NCI-H2196 (cell line): ENCODE measurements around the gene SYNDIG1.

ENCODE experiments used
- DNase-seq: peaks from one replicate; lab custom pipeline; 2025; ENCODE audit not compliant: unreplicated experiment; lab: John Stamatoyannopoulos, UW

The SYNDIG1 gene

DNA sequence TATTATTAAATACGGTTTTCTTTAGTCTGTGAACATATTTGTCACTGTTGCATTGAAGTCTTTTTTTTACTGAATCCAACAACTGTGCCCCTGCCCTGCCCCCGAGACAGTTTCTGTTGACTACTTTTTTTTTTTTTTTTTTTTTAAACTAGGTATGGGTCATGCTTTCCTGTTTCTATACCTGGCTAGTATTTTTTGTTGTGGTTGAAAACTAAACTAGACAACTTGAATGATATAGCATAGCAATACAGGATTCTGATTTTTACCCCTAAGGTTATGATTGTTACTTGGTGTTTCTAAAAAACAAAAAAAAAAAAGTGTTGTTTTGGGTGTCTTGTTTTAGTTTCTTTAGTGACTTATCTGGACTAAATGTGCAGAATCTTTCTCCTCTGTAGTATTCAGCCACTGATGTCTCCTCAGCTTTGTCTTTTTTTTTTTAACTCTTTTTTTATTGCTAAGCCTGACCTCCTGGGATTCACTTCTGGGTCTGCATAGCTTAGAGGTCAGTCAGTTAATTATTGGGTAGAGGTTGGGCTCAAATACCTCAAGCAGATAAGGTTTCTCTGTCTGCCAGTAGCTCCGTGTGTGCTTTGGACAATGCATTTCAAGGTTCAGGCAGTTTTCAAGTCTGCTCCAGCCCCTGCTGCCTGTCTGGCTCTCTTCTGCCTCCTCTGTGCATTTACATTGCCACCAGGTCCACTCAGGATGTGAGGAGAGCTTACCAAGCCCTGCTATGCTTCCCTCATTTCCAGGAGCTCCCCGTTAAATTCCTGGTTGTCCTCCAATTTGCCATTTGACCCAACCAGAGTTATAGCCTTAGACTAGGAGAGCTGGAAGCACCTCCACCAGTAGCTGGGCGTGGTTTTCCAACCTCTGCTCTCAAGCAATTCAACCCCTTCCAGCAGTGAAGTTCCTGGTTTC, 91.4 kb downstream of the SYNDIG1 start:
- DNase-seq: no peak

DNA sequence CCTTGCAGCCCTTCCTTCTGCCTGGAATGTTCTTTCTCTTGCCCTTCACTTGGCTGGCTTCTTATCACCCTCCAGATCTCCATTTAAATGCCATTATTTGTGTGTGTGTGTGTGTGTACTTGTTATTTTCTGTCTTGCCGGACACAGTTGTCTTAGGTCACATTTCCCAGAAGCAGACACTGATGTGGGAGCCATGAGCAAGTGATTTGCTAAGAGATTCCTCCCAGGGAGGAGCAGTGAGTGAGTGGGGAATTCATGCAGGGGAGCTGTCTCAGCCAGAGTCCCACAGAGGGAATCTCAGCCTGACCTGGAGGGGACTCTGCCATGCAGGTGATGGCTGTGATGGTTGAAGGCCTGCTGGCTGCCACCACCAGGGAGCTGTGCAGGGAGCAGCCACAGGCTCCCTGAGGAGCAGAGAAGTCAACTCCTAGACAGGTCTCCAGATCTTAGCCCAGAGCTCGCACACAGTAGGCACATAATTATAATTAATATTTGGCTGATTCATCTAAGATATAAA, 96.5 kb downstream of the SYNDIG1 start:
- no peak for DNase-seq

DNA sequence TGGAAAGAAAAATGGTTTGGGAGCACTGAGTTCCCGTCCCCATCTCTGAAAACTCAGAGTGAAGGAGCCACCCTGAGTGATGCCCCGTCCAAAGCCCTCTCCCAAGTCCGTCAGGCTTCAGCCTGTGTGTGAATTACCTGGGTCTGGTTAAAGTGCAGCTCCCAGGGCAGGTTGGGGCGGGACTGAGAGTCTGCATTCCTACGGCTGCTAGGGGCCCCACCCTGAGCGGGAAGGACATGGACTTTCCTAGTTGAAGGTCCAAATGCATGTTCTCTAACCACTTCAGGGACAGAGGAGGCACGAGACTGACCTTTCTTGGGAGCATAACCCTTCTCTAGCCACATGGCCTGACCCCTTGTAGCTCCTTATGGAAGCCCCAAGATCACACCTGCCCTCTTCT, 97.2 kb downstream of the SYNDIG1 start:
- no peak for DNase-seq

DNA sequence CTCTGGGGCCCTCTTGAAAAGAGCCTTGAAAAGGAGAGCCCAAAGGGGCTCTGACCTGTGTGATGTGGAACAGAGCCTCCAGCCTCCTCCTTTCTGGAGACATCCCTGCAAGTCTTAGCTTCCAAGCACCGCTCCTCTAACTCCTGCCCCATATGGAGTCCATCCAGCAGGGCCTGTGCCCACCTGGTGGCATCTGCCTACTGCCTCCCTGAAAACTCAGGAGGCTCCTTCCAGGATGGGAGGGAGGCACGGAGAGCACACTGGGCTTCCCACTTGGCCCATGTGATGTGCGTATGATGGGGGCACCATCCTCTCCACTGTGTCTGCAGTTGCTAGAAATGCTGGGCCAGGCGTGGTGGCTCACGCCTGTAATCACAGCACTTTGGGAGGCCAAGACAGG, 98.1 kb downstream of the SYNDIG1 start:
- no peak for DNase-seq

DNA sequence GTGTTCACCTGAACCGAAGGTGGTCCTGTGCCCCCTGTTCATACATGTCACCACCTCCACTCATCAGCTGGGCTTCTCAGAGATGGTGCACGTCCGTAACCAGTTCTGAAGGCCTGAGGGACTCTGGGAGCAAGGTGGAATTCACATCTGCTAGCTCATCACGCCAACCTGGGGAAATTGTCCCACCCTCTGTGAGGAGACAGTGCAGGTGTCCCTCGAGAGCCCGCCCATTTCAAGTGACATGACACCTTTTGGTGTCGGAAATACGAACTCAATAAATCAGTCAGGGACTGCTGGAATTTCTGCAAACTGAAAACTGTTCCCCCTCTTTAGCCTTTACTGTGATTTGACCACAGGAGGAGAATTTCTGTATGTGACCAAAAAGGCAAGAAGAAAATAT, 99.4 kb downstream of the SYNDIG1 start:
- no peak for DNase-seq

DNA sequence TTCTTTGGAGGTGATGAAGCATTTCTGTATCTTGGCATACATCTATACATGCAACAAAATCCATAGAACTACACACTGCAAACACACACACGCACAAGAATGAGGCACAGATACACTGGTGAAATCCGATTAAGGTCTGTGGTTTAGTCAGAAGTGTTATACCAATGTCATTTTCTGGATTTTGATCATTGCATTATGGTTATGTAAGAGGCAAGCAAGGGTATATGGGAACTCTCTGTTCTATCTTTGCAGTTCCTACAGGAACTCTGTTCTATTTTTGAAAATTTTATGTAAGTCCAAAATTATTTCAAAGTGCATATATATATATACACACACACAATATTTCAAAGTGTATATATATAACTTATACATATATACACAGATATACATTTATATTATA, 101.7 kb downstream of the SYNDIG1 start:
- no peak for DNase-seq

DNA sequence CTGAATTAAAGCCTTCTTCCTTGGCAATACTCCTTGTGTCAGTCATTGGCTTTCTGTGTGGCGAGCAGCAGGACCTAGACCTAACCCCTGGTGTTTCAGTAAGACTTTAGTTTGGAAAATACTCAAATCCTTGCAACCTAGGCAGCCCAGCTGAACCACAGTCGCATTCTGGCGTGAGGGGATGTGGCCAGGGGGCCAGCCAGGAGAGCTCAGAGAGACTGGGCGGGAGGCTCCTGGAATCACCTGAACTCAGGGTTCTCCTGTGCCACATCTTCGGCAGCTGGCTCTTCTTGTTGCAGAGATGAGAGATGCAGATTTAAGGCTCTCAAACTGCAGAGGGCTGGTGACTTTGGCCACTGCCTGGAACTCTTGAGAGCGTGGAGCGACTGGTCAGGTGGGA, 102.7 kb downstream of the SYNDIG1 start:
- no peak for DNase-seq

DNA sequence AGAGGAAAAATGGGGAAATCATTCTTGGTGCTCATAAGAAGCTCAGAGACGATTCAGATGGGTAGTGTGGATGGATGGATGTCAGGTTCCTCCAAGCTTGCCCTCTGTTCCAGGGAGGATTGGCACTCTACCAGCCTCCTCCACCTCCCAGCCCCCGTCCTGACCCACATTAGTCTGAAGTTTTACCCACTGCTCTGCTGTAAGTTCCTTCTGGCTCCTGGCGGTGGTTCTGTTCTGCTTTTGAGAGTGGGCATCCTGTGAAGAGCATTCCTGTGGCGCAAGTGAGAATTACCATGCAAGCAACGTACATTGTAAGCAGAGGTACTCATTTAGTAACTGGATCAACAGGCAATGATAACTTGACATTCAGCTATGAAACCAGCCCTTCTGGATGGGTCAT, 103.4 kb downstream of the SYNDIG1 start:
- no peak for DNase-seq

DNA sequence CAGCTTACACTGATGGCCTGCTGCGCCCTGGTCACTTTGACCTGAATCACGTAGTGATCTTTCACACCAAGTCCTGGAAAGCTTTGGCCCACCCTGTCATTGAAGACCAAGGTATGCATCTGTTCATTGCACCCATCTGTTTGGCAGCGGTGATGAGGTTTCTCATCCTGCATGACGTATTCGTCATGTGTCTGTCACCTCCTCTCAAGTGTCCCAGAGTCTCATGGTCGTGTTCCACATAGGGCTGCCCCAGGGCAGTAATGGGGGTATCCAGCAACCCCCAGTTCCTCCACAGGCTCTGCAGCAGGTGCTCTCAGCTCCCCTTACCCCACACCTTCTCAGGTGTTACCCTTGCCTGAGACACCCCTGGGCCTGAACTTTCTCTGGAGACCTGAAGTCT, 104.1 kb downstream of the SYNDIG1 start:
- DNase-seq: no peak

DNA sequence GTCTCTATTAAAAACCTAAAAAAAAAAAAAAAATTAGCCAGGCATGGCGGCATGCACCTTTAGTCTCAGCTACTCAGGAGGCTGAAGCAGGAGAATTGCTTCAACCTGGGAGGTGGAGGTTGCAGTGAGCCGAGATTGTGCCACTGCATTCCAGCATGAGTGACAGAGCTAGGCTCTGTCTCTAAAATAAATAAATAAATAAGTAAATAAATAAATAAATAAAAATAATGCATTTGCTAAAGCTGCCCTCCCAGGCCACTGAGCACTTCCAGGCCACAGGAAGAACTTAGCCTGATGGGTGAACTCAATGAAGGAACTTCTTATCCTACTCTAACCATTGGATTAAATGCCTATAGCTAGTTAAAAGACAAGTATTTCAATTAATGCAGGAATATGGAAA, 104.9 kb downstream of the SYNDIG1 start:
- no peak for DNase-seq

DNA sequence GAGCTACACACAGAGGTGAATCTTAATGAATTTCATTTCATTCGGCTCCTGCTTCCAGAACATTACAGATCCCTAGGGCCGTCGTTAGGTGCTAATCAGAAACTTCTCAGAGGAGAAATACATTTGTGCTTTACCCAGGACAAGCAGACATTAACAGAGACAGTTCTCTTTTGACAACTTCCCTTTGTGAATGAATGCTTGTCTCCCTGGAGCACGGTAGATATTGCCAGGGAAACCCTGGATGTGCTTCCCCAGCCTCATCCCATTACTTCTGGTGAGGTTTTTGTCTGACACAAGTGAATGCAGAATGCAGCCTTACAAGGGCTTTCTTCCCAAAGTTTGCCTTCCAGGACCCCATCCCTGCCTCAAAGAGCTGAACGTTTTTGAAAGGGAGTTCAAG, 105.4 kb downstream of the SYNDIG1 start:
- no peak for DNase-seq

DNA sequence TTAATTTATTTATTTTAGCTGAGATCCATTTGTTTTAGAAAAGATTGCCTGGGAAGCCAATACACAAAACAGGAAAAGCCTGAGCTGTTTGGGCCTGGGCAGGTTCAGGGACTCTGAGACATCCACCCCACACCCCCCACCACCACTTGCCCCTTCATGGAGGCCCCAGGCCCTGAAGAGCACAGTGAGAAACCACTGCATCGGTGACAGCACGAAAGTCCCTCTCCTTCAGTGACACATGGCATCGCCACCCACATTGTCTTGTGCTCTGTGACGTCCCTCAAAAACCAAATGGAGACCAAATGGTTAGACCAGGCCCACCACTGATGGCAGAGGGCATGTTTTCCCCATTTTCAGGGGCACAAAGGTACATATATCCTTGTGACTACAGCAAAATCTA, 106.4 kb downstream of the SYNDIG1 start:
- no peak for DNase-seq

DNA sequence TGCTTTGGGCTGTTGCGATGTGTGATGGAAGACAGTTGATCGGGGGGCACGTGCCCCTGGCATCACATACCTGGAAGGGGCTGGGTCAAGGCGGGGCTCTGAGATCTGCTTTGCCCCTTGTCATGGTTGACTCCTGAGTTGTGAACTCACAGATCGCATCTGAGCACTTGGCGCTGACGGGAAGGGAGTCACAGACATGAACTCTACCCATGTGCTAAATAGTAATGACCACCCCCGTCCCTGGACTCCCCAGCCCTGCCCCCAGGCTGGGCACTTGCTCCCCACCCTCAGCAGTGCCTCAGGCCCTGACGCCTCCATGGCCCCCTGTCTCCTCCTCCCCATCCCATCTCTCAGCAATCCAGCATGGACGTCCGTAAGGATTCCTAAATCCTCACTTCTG, 107.0 kb downstream of the SYNDIG1 start:
- no peak for DNase-seq

DNA sequence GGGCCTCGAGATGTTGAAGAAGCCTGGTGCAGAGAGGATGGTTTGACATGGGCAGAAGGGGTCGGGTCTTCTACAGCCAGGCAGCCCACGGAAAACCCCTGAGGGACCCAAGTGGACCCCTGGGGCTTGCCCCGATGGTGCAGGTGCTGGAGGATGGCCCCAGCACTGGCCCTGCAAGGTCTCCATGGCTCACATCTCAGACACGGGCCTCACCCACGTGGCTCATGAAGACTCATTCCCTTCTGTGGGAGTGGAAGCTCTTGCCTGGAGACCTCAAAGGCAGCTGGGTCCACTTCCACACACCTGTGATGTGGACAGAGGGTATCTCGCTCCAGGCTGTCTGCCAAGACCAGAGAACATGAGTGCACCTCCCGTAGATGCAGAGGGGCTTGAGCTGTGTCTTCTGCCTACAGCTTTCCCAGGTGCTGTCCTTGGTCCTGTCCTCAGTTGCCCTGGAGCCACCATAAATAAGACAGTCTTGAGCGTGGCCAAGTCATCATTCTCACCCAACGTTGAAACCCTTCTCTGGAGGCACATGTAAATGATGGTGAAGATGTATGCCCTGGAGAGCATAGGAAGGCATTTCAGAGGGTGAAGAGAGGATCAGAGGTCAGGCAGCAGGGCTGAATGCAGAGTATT, 108.0 kb downstream of the SYNDIG1 start:
- no peak for DNase-seq

DNA sequence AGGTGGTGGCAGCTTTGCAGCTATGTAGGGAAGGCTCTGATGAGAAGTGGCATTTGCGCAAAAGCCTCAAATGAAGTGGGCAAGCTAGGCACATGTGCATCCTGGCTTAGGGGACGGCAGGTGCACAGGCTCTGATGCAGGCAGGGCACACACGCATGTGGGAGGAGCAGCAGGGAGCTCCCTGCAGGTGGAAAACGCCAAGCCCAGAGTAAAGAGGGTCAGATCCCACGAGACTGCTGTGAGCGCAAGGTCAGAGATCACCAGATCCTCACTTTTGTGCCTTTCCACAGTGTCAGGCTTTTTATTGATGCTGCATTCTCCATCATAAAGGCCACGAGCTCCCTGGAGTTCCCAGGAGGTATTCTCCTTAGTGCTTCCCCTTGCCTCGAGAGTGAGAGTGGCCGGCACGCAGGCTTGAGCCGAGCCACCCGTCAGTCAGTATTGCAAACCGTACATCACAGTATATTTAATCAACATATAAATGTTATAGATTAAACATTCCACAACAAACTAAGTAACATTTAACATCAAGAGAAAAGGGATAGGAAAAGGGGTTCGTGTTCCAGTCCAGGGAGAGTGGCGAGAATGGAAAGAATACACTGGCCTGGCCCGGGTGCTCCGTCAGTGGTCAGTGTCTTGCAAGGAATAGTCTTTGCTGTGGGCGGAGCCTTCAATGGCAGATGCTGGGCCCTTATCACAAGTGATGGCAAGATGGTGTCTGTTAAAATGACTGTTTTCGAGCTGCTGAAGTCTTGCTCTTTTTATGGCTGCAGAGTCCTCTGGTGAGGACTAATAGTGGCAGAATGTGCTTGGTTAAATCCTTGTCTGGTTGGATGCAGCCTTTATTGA, 109.4 kb downstream of the SYNDIG1 start:
- DNase-seq: no peak

DNA sequence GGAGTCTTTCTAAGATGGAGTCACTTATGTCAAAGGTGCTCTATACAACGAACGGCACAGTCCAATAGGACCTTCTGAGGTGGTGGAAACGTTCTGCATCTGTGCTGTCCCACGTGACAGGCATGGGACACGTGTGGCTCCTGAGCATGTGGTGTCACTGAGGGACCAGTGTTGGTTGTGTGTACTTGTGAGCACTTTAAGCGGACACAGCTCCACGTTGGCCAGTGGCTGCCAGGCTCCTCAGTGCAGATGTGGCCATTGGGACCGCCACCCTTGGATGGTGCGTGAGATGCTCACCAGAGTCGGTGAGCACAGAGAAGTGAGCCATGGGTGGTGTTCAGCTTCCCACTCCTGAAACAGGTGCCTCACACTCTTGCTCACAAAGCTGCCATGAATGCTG, 110.0 kb downstream of the SYNDIG1 start:
- no peak for DNase-seq

DNA sequence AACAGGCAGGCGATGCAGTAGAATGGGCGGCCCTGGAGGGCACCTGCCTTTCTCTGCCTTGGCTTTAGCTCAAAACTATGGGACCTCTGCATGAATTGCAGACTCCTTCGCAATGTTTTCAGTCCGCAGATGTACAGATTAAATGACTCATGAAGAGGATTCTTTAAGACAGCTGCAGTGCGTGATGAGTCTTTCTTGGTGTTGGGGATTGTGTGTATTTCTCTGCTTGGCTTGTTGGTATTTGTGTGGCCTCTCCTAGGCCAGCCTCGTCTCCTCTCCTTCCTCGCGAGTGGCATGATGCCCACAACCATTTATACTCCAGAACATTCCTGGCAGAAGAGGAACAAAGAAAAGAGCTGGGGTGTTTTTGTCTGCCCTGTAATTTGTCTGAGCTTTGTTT, 110.6 kb downstream of the SYNDIG1 start:
- DNase-seq: no peak

DNA sequence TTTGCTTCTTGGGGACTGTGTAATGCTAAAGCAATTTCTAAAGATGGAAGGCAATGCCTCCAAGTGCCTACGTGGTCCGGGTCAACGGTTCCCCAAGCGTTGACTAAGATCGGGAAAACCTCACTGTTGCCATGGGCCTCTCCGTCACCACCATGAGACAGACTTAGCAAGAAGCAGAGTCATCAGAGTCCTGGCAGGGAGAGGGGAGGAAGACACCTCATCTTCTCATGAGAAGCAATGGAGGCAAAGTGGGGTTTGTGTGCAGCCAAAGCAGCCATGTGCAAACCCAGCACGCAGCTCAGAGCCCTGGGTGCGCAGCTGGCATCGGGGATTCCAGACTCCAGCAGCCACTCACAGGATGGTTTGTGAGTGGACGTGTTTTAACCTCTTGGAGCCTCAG, 111.4 kb downstream of the SYNDIG1 start:
- DNase-seq: no peak

DNA sequence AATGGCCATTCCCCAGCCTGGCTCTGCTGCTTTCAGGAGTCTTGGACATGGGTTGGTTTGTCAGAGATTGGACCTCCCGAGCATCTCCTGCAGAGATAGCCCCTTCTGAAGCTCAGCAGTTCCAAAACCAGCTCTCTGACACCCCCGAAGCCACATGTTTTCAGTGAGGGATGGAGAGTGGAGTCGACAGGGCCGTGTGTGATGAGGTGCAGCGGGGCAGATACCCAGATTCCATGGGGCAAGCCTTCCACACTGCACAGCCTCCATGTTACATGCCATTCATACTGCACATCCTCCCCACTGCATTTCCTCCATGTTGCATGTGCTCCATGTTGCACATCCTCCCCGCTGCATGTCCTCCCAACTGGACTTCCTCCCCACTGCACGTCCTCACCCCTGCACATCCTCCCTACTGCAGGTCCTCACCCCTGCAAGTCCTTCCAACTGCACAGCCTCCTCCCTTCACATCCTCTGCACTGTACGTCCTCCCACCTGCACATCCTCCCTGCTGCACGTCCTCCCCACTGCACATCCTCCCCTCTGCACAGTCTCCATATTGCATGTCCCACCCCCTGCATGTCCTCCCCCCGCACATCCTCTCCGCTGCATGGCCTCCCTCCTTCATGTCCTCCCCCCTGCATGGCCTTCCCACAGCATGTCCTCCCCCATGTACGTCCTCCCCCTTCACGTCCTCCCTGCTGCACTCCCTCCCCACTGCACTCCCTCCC, 112.2 kb downstream of the SYNDIG1 start:
- DNase-seq: no peak

DNA sequence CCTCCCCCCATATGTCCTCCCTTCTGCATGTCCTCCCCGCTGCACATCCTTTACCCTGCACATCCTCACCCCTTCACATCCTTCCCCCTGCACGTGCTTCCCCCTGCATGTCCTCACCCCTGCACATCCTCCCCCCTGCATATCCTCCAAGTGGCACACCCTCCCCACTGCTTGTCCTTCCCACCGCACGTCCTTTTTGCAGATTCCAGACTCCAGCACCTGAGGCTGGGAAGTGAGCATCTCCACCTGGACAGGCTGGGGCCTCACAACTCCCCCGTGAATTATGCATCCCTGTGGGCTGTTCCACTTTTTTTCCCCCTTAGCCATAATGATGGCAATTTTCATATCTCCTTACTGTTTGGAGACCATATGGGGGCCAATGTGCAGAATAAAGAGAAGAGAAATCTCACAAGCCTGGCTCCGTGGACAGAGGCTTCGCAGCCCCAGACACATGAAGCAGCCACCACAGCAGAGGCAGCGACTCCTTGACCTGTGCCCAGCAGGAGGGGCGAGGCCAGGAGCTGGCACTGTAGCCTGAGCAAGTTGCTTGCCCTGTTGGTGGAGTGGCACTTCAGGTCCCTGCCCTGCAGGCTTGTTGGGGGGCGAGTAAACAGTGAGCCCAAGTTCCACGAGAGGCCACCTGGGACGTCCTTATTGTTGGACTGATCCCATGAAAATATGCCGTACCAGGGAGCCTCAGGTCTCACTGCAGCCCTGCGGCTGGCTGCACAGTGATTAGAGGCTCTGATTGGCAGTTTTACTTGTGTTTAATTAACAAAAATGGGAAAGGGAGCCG, 113.1 kb downstream of the SYNDIG1 start:
- DNase-seq: no peak
